Activated T-cell treated with anti-CD3 and anti-CD28 coated beads, Interleukin-2, amount 50 U/mL, for 1 hour (primary cell): Measurements from ENCODE around the gene LRRC42.

ENCODE experiments used
- DNase-seq: peaks from one replicate; pipeline ENCODE4 v3.0.0-alpha.2; 2020

Gene LRRC42

DNA sequence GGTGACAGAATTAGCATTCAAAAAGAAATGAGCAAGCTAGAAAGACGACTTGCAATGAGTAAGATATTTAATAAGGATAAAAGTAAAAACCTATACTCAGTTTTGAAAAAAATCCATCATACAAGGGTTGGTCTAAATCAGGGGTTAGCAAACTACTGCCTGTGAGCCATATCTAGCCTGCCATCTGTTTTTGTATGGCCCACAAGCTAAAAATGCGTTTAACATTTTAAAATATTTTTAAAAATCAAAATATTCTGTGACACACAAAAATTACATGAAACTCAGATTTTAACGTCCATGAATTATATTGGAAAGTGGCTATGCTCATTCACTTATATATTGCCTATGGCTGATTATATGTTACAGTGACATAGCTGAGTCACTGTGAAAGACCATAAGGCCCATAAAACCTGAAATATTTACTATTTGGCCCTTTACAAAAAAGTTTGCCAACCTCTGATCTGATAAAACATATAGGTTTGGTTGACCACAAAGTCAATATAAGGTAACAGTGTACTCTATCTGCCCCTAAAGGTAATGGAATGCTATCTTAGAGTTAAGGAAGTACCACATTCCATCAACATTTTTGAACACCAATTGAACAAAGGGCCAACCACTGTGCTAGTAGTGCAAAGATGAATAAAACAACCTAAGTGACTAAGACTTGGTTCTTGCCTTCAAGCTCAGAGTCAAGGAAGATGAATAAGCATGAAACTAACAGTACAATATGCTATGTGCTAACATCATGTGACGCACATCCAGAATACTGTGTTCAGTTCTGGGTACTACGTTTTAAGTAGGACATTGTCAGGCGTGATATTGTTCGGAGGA is 3.8 kb upstream of the LRRC42 start:
- DNase-seq = no peak

DNA sequence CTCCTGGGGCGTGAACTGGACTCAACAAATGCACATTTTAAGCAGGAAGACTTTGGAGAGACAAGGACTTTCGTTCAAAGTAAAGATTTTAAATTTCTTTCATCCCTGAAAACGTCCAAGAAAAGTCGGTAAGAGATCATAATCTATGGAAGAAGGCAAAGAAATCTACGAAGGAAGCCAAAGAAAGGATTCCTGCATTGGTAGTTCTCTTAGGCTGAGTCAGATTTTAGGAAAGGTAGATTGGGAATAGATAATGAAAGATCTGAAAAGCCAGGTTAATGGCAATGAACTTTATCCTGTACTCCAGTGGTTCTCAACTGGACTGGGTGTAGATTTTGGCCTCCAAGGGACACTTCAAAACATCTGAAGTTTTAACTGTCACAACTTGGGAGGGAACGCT is 3.1 kb upstream of the LRRC42 start:
- DNase-seq = no peak

DNA sequence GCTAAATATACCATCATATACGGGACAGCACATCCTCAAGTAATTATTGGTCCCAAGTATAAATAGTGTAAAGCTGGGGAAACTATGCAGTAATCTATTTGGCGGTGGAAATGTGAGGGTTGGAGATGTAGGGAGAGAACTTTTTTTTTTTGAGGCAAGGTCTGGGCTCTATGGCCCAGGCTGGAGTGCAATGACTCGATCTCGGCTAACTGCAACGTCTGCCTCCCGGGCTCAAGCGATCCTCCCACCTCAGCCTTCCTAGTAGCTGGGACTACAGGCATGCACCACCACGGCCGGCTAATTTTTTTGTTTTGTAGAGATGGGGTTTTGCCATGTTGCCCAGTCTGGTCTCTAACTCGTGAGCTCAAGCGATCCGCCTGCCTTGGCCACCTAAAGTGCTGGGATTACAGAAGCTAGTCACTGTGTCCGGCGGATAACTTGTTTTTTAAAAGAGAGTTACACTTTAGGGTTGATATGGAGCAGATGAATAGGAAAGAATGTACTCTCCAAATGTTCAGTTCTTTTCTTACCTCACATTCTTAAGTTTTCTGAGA is 2.6 kb upstream of the LRRC42 start:
- DNase-seq = no peak

DNA sequence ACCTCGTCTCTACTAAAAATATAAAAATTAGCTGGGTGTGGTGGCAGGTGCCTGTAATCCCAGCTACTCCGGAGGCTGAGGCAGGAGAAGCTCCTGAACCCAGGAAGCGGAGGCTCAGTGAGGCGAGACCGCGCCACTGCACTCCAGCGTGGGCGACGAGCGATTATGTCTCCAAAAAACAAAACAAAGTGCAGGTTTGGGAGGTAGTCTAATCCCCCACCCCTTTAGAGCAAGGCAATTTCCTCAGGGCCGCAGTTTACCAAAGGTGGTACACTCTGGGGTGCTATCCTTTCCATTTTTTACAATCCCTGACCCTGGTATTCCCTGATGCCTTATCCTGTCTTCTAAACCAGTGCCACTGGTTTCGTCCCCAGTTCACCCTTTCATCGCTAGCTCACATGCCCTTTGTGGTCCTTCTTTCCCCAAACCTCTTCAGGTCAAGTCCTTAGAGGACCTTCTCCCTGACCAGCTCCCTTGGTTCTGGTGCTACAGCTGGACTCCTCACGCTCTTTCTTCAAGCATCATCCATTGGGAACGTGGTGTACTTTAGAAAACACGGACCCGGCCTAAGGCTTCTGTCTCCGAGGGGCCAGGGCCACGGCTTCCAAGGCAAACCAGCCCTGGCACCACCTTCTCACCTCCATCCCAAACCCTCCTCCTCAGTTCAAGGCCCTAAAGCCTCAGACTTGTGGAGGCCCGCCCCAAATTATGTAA is 1.5 kb upstream of the LRRC42 start:
- DNase-seq = no peak

DNA sequence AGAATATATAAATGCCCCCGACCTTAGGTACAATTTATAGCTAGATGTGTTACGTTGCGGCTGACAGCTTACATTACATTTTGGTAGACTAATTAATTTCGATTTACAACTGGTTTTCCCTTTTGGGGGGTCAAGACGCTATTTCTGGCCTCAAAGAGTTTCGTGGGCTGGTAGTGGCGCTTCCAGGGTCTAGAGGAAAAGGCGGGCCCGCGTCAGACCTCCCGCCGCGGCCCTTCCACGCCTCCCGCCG is 1.0 kb upstream of the LRRC42 start:
- no peak for DNase-seq

DNA sequence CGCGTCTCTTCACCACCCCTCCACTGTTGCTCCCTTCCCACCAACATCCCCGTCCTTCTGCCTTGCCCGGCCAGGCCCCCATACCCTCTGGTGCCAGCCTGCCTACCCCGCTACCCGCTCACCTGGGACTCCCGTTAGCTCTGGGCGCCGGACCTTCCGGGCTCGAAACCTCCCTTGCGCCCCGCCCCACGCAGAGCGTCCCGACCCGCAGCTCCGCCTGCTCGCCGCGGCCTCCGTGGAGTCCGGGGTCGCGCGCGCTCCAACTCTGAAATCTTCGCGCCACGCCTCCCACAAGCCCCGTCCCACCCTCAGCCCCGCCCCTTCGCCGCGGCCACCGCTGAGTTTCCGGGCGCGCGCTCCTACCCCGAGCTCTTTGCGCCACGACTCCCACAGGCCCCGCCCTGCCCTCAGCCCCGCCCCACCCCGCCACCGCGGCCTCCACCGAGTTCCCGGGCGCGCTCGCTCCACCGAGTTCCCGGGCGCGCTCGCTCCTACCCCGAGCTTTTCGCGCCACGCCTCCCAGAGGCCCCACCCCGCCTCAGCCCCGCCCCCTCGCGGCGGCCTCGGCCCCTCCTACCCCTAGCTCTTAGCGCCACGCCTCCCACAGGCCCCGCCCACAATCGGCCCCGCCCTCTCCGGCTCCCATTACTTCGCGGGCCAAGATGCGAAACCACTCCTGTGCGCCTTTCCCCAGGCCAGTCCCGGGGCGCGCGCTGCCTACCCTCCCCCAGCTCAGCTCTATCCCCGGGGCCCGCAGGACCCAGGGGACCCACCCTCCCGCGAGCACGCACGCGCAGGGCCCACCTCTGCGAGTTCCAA is 508 bp upstream of the LRRC42 start, which contains the start of gene IFT25:
Gene IFT25 (minus strand): TSS at position 267 of the 819 bp plus-strand sequence. CDS start 5,617 bp downstream, outside the sequence.
- peak; percentile 100 for DNase-seq

DNA sequence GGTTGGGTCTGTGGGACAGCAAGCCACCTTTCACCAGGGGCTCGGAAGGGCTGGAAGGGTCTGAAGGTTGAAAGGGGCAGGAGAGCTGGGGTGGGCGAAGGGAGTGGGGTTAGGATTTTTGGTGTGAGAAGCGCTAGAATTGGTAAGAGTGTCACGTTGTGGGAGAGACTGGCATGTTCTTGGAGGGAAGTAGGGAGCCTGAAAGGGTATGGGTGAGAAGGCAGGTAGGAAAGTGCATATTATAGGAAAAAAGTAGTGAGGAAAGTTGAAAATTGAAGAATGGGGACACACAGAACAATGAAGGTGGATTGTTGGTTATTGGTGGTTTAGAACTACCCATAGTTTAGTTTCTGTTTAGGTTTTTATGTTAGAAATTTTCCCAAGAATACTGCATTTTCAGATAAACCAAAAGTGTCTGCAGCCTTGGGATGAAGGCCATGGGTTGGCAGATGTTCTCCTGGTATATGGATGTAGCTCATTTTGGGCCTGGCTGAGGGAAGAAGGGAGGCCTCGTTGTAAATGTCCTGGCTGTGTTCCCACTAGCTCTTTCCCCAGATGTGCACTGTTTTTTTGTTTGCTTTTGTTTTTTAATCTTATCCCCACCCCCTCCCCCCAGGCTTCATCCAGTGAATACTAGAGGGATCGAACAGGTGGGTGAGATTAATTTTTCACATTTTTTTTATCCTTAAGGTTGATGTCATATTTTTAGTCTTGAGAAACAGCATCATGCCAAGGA is 1.2 kb downstream of the LRRC42 start:
- DNase-seq = no peak

DNA sequence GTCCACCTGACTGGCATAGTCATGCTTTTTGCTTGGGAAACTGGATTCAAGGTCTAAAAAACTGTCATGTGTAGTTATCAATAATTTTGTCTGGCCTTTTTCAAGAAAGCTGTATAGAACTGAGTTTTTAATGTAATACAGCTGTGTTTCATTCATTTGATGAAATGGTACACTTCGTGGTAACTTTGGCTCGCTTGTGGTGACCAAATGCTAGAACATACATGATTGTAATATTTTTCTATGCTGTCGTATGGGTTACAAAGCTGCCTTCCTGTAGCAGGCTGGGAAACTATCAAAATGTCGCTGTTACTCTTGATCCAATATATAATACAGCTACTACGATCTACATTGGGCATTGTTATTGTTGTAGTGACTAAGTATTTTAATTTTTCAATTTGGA is 2.1 kb downstream of the LRRC42 start:
- DNase-seq = no peak

DNA sequence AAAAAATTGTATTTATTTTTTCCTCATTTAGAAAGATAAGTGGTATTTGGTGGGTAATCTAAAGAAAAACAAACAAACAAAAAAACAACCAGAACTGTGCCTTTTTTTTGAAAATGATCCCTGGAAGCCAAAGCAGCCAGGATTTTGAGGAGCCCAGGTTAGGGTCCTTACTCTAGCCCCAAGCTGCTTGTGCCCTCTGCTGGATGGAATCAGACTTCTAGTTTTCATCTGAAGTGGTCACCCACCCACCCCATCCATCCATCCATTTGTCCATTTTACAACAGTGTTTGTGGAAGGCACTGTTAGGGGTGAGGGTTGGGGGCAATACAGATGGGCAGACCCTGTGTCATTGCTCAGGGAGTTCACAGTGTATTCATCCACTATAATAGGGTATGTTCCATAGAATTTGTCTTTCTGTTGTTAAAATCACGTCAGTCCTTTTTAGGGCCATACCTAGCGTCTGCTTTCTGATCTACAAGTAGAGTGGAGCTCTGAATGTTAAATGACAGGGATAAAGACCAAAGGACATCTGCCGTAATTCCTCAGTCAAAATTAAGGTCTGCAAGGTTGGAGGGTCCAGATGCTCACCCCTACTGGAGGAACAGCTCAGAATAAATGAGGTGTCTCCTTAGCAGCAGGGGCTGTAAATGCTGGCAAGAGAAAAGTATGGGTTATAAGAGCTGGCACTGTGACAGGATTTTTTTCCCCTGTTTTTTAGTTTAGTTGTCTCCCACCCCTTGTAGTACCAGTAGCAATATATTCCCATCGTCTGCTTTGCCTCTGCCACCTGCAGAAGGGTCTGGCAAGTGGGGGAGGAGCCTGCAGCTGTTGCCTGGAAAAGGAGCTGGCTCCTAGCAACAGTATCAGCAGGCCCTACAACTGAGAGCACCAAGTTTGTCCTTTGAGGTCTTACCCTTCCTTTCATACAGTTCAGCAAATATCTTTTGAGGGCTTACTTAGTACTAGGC is 3.2 kb downstream of the LRRC42 start:
- no peak for DNase-seq

DNA sequence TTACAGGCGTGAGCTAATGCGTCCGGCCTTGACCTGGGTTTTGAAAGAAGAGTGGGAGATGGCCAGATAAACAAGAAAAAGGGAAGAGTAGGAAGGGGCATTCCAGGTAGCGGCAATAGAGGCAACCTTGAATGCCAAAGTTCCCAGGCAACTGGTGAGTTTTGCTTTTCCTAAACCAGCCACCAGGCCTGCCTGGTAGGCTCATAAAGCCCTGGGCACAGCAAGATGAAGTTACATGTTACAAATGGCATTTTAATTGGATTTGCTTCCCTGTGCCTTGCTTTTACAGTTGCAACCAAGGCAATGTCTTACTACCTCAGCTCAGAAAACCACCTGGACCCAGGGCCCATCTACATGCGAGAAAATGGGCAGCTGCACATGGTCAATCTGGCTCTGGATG is 5.5 kb downstream of the LRRC42 start:
- no peak for DNase-seq

DNA sequence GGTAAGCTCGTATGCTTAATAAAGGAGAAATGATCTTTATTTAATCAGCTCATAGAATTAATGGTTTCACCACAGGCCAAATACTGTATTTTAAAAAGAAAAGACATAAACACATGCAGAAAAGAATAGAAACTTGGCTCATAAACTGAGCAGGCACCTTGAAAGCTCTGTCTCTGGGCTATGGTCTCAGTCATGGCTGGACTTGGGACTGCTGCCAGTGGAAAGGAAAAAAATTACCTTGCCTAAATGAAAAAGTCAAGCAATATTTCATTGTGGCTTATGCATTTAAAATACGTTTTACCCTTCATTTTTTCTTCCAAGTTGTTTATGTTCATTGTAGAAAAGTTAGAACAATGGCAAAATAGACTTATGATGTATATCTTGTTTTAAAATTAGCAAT is 8.0 kb downstream of the LRRC42 start:
- DNase-seq = no peak

DNA sequence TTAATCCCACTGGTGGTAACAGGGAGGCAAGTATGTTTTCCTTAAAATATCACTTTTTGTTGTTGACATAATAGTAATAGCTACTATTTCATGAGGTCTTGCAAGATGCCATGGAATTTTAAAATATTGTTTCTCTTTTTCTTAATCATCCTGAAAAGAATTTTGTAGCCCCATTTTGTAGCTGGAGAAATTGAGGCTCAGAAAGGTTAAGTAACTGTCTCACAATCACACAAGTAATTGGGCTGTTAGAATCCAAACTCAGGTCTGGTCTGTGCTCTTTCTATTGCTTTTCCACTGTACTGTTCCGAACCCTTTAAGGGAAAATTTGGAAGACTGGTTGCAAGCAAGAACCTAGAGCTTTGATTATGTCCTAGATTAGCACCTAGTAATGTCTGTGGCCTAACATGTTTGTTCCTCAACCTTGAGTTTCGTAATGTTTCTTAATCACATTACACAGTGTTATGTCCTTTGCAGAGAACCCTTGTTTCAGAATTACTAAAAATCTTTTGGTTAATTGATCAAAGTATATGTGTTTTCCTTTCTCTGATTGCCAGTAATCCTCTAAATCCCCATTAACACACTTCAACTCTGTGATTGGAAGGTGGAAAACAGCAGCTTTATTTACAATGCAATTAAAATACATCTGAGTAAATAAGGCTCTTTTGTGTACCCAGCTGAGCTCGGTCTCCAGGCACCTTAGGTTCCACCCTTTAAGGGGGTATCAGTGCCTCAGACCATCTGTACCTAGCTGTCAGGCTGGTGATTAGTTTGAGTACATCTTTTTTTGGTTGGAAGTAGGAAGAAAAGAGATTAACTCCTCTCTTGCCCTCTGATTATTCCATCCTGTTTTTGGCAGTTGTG is 10.4 kb downstream of the LRRC42 start:
- no peak for DNase-seq

DNA sequence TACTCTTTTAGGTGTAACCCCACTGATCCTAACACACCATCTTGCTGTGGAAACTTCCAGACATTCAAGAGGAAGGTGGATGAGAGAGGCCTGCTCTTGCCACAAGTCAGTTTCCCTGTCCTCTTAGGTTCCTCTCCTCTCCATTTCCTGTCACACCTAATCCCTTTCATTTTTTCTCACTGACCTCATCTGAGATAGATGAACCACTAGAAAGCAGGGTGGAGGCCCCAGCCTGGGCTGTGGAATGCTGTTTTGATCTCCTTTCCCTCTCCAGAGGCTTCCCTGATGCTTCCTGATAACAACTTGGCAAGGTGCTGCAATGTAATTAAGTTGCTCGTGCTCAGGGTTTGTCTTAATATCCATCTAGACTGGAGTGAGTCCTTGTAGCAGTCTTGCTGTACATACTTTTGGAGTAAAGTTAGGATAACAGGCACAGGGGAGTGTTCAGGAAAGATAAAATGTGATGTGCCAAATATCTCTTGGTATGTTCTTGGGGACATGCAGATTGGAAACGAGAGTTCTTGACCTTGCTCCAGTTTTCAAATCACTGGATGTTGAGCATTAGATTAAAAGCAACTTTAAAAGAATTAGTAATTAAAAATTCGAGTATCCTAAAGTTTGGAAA is 11.2 kb downstream of the LRRC42 start:
- no peak for DNase-seq

DNA sequence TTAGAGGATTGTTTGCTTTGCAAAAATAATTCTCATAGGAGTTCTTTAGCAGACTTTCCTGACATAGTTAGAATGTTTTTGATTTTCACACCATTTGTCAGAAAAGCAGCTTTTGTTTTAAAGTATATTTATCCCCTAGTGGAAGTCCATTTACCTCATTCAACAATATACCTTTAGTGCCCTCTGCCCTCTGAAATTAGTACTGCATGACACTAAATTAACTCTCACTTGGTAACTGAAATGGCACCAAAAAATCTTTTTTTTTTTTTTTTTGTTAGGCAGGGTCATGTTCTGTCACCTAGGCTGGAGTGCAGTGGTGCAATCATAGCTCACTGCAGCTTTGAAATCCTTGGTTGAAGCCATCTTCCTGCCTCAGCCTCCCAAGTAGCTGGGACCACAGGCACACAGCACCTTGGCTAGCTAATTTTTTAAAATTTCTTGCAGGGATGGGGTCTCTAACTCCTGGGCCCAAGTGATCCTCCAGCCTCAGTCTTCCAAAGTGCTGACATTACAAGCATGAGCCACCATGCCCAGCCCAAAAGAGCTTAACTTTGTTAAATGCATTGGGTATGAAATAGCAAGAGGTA is 13.6 kb downstream of the LRRC42 start:
- no peak for DNase-seq

DNA sequence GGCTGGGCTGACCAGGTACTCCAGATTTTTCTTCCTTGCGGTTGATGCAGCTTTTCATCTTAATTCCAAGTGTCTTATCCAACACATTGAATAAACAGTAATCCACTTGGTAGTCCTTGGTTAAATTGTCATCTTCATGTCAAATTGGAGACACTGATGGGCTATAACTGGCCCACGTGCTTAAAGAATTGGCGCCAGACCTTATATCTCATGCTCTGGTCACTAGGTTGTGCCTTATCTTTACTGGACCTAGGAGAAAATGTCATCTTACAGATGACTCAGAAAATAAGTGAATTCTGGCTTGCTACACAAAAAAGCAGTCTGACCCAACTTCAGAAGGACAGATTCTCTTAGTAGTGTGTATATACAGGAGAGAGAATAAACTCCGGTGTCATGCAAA is 16.2 kb downstream of the LRRC42 start:
- no peak for DNase-seq

DNA sequence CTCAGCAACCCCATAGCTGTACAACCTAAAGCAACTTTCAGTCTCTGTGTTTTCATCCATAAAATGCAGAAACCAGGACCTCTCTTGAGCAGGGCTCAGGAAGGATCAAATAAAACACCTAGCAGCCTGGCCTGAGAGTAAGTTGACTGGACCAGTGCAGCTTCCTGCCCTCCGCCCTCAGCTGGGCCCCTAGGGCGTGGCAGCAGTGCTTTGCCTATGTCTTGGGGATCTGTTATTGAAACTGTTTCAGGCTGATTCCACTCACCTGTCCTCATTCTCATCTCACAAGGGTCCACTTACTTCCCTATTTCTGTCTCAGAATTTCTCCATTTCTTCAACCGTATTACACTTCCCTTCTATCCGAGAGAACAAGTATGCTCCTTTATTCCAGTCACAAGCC is 17.3 kb downstream of the LRRC42 start:
- DNase-seq = no peak

DNA sequence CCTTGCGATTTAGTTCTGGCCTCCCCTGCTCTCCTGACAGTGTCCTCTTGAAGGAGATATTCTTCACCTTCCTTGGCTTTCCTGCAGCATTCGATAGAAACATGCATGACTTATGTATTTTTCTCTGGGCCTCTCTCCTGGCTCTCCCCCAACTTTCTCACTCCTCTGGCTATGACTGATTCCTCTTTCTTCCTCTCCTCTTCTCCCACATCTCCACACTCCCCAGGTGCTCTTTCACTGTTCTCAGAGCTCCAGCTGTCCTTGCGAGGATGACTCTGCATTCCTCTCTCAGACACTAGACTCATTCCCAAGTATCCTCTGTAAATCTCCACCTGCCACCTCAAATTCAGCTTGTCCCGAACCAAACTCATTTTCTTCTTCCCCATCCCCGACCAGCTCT is 18.0 kb downstream of the LRRC42 start:
- DNase-seq = no peak

DNA sequence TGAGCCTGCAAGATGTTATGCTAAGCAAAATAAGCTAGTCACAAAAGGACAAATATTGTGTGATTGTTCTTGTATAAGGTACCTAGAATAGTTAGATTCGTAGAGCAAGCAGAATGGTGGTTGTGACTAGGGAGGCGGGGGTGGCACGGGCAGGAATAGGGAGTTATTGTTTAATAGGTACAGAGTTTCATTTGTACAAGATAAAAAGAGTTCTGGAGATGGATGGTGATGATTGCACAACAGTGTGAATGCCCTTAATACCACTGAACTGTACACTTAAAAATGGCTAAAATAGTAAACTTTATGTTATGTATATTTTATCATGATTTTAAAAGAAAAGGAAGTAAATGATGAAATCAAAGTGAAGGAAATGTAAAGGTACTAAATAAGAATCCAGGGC is 20.6 kb downstream of the LRRC42 start:
- no peak for DNase-seq

DNA sequence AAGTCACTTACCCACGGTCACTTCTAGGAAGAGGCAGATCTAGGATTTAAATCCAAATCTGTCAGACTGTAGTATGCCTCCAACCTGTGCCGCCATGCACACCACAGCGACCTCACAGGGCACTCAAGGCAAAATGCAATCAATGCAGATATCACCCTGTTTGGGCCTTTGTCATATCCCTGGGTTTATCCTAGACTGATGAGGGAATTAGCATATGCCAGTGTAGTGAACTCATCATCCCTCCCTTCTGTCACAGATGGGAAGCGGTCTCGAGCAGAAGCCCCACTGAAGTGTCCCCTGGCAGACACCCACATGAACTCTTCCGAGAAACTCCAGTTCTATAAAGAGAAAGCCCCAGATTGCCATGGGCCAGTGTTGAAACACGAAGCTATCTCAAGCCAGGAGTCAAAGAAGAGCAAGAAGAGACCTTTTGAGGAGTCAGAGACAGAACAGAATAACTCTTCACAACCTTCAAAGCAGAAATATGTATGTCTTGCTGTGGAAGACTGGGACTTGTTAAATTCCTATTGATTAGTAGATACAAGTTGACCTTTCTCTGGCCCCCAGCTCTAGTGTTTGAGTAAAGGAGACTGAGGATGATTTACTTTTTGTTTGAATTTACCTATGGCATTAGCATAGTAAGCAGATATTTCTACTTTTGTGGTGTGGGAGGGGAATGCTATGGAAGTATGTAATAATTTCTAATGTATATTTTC is 21.4 kb downstream of the LRRC42 start:
- DNase-seq = no peak
